ENCODE data around the gene ENC1.

DNA sequence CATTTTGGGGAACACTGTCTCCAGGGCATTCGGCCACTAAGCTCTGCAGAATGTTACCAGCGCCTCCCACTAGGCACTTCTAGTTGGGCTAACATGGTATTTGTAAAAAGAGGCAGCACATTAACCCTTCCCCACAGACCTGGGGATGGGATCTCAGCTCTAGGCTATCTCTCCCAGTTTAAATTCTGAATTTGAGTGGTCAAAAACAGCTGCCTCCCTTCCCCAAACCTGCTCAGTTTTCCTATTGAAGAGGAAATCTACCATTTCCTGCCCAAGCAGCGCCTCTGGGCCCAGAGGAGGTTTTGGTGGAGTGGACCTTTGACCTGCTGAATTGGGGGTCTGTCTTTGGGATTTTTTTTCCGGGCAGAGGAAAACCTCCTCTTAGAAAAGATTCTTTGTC, 53.2 kb downstream of the ENC1 start:
- TF ChIP-seq, protein P1, sequence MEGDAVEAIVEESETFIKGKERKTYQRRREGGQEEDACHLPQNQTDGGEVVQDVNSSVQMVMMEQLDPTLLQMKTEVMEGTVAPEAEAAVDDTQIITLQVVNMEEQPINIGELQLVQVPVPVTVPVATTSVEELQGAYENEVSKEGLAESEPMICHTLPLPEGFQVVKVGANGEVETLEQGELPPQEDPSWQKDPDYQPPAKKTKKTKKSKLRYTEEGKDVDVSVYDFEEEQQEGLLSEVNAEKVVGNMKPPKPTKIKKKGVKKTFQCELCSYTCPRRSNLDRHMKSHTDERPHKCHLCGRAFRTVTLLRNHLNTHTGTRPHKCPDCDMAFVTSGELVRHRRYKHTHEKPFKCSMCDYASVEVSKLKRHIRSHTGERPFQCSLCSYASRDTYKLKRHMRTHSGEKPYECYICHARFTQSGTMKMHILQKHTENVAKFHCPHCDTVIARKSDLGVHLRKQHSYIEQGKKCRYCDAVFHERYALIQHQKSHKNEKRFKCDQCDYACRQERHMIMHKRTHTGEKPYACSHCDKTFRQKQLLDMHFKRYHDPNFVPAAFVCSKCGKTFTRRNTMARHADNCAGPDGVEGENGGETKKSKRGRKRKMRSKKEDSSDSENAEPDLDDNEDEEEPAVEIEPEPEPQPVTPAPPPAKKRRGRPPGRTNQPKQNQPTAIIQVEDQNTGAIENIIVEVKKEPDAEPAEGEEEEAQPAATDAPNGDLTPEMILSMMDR (IDR thresholded peaks at IDR 0.05), result no peak
- TF ChIP-seq POLR2A (IDR thresholded peaks at IDR 0.05), result no peak
